ENCODE measurements around the gene QSOX1.
A peak's percentile ranks its signal among the peaks of the same experiment; 100 is the strongest.

QSOX1 gene

DNA sequence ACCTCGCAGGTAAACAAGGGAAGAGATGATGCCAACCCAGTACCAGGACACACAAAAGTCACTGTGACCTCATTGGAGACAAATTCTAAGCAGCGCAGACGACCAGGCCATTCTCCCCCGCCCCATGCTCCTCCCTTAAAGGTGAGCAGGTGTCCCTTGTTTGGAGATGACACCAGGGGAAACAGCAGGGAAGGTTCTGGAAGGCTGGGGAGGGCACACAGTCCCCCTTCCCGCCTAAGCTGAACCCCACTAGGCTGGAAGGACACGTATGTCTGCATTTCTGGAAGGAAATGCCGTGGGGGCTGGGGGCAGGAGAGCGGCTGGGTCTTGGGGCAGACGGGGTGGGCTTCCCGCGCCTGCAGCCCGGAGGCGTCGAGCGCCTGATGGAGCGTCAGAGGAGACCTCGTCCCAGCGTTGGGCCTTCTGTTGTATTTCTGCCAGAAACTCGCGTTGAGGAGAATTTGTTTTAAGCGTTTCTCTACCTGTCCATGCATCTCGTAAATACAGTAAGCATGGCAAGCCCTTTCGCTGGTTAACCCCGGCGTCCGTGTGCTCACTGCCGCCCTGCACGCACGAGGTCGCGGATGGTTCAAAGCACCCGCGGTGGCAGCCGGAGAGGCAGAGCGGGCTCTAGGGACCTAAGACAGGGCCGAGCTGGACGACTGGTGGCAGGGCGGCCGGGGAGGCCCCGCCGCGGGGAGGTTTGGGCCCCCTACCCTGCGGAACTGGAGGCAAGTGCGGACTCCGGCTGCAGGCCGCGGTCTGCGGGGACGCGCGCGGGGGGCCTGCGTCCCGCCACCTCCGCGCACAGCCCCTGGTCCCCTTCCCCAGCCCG lies 74.2 kb downstream of the QSOX1 start:
- no peak overlapping the region for H3K27ac ChIP-seq (ENCODE audit: low read length)
- H3K4me1 ChIP-seq (ENCODE audit: control insufficient read depth, insufficient read depth, low read length), result peaks cover 33% of the 10 kb centered on the region
- H3K9me3 ChIP-seq (ENCODE audit: control insufficient read depth in 2 of 2, low read length in 2 of 2), result no peaks in the 10 kb centered on the region
- H3K27me3 ChIP-seq (ENCODE audit: control insufficient read depth in 1 of 2, insufficient read depth in 2 of 2, low read length in 2 of 2), result peaks cover 59 to 70% of the 10 kb centered on the region in 2 donors
- no peaks in the 10 kb centered on the region for H3K36me3 ChIP-seq (ENCODE audit: control insufficient read depth in 2 of 2, insufficient read depth in 2 of 2, low read length in 2 of 2)
- H3K4me3 ChIP-seq (ENCODE audit: low read length in 2 of 2), result peak overlapping the region; percentile 31 to 71
- H3K9ac ChIP-seq (ENCODE audit: low read length in 2 of 2), result no peak overlapping the region

DNA sequence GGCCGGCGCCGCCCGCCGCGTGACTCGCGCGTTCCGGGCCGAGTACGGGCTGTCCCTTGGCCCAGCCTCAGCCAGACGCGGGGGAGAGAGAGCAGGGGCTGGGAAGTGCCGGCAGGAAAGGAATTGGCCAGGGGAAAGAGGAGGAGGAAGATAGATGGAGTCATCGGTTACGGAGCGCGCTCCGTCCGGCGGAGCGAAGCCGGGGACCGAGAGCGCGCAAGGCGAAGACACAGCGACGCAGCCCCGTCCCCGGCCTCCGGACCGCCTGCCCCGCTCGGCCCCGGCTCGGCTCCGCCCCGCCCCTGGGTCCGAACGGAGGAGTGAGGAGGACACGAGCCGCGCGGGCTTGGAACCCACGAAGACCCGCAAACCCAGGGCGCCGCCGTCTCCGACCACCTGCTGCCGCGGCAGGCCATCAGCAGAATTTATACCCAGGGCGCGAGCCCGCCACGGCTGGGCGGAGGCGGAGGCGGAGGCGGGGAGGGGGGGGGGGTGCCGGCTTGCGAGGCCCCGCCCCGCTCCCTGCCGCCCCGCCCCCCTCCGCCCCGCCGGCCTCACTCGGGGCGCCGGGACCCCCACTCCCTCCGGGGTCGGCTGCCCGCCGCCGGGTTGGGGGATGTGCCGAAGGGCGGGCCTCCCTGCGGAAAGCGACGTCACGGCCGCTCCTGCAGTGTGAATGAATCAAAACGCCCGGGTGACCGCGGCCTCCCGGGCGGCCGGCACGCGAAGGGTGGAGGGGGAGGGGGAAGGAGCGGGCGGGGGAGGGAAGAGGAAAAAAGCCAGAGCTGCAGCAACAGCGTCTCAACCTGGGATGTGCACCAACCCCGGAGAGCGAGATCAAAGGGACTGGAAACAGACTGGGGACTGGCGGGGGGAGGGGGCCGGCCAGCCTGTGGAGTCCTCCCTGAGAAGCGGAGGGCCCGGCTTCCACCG lies 75.1 kb downstream of the QSOX1 start, which contains the start of gene LHX4:
LHX4 (plus strand) TSS at position 782 of the 933 bp plus-strand sequence. CDS start 266 bp downstream, outside the sequence.
- Histone ChIP-seq H3K4me1 (ENCODE audit: control insufficient read depth, insufficient read depth, low read length) (peaks cover 39% of the 10 kb centered on the region), H3K9me3 (ENCODE audit: control insufficient read depth in 2 of 2, low read length in 2 of 2) (no peaks in the 10 kb centered on the region), H3K36me3 (ENCODE audit: control insufficient read depth in 2 of 2, insufficient read depth in 2 of 2, low read length in 2 of 2) (no peaks in the 10 kb centered on the region), H3K27ac (ENCODE audit: low read length) (no peak within 1 kb of the TSS), H3K4me3 (ENCODE audit: low read length in 2 of 2) (peak within 1 kb of the TSS; percentile 60 to 72), H3K27me3 (ENCODE audit: control insufficient read depth in 1 of 2, insufficient read depth in 2 of 2, low read length in 2 of 2) (peaks cover 64 to 78% of the 10 kb centered on the region in 2 donors), H3K9ac (ENCODE audit: low read length in 2 of 2) (no peak within 1 kb of the TSS)

DNA sequence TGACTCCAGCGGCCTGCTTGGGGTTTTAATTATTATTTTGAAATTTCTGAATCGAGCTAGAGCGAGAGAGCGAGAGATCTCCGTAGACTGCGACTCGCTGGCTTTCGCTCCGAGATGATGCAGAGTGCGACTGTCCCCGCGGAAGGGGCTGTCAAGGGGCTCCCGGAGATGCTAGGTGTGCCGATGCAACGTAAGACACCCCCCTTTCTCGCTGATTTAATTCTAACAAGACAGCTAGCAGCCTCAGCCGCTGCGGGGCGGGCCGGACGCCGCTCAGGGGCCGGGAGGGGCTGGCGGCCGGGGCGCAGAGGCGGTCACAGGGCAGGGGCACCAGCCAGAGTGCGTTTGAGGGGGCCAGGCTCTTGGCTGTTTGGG lies 75.7 kb downstream of the QSOX1 start:
- Histone ChIP-seq H3K4me3 (ENCODE audit: low read length in 2 of 2) (peak overlapping the region; percentile 60 to 72), H3K27ac (ENCODE audit: low read length) (no peak overlapping the region), H3K9ac (ENCODE audit: low read length in 2 of 2) (no peak overlapping the region), H3K27me3 (ENCODE audit: control insufficient read depth in 1 of 2, insufficient read depth in 2 of 2, low read length in 2 of 2) (peaks cover 67 to 80% of the 10 kb centered on the region in 2 donors), H3K4me1 (ENCODE audit: control insufficient read depth, insufficient read depth, low read length) (peaks cover 46% of the 10 kb centered on the region), H3K9me3 (ENCODE audit: control insufficient read depth in 2 of 2, low read length in 2 of 2) (no peaks in the 10 kb centered on the region), H3K36me3 (ENCODE audit: control insufficient read depth in 2 of 2, insufficient read depth in 2 of 2, low read length in 2 of 2) (no peaks in the 10 kb centered on the region)

DNA sequence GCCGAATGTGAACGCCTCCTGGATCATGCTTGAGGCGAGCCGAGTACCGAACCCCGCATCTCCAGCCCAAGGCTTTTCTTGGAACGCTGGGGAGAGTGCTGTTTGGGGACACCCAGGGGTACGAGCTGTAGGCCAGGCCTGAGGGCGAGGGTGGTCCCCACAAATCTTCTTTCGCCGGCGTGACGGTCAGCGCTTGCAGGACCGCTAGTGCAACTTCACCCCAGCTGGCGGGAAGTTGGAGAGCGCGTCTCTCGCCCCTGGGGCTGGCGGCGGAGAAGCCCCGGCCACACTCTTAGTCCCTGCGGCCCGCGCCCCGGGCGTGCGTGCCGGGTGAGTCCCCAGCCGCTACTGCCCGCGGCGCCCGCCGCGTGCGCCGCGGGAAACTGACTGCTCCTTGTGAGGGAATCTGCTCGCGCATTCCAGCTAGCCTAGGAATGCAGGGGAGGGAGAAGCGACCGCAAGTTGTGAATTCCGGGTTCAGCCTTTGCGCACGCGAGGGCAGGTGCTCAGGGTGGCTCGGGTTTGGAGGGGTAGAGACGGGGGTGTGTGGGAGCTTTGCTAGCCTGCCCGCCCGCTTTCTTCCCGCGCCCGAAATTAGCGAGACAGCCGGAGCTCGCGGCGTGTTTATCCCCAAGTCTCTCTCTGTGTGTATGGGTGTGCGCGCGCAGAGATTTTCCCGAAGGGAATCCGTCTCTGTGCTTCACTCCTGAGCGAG lies 76.3 kb downstream of the QSOX1 start:
- Histone ChIP-seq H3K27me3 (ENCODE audit: control insufficient read depth in 1 of 2, insufficient read depth in 2 of 2, low read length in 2 of 2) (peaks cover 69 to 85% of the 10 kb centered on the region in 2 donors), H3K4me3 (ENCODE audit: low read length in 2 of 2) (peak overlapping the region; percentile 60 to 72), H3K27ac (ENCODE audit: low read length) (no peak overlapping the region), H3K36me3 (ENCODE audit: control insufficient read depth in 2 of 2, insufficient read depth in 2 of 2, low read length in 2 of 2) (no peaks in the 10 kb centered on the region), H3K9ac (ENCODE audit: low read length in 2 of 2) (no peak overlapping the region), H3K4me1 (ENCODE audit: control insufficient read depth, insufficient read depth, low read length) (peaks cover 46% of the 10 kb centered on the region), H3K9me3 (ENCODE audit: control insufficient read depth in 2 of 2, low read length in 2 of 2) (no peaks in the 10 kb centered on the region)

DNA sequence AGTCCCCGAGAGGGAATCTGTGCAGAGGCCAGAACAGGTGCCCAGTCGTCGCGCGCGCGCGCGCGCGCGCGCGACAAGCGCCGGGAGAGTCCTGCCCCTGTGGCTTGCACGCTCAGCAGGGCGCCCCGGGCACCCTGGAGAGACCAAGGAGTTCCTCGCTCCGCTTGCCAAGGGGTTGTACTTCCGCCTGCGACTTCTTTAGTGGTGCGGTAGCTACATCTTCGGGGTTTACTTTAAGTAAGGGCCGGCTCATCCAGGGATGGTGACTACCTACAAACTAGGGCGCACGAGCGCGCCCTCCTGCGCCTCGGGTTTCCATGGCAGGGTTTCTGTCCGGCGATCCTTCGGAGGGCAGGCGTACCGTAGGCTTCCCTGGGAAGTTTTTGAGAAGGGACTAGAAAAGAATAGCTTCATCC lies 76.8 kb downstream of the QSOX1 start:
- H3K27ac ChIP-seq (ENCODE audit: low read length), result no peak overlapping the region
- peaks cover 46% of the 10 kb centered on the region for H3K4me1 ChIP-seq (ENCODE audit: control insufficient read depth, insufficient read depth, low read length)
- no peaks in the 10 kb centered on the region for H3K36me3 ChIP-seq (ENCODE audit: control insufficient read depth in 2 of 2, insufficient read depth in 2 of 2, low read length in 2 of 2)
- no peaks in the 10 kb centered on the region for H3K9me3 ChIP-seq (ENCODE audit: control insufficient read depth in 2 of 2, low read length in 2 of 2)
- peaks cover 70 to 87% of the 10 kb centered on the region in 2 donors for H3K27me3 ChIP-seq (ENCODE audit: control insufficient read depth in 1 of 2, insufficient read depth in 2 of 2, low read length in 2 of 2)
- H3K4me3 ChIP-seq (ENCODE audit: low read length in 2 of 2), result peak overlapping the region; percentile 0 to 72
- no peak overlapping the region for H3K9ac ChIP-seq (ENCODE audit: low read length in 2 of 2)

DNA sequence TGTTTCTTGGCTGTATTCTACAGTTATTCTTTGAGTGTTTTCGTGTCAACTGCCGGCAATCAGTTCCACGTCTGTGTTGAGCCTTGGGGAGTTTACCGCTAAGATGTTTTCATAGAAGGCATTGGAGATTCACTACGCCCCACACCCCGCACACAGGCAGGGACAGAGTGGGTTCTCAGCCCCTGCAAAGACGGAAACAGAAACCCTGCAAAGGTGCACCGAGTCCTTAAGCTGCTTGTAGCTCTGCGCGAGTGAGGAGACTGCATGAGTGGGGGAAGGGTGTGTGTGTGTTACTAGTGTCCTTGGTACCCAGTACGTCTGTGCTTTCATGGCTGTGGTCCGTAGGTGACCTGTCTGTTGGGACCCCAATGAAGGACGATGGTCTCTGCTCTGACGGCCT lies 77.3 kb downstream of the QSOX1 start:
- H3K4me1 ChIP-seq (ENCODE audit: control insufficient read depth, insufficient read depth, low read length), result peaks cover 46% of the 10 kb centered on the region

DNA sequence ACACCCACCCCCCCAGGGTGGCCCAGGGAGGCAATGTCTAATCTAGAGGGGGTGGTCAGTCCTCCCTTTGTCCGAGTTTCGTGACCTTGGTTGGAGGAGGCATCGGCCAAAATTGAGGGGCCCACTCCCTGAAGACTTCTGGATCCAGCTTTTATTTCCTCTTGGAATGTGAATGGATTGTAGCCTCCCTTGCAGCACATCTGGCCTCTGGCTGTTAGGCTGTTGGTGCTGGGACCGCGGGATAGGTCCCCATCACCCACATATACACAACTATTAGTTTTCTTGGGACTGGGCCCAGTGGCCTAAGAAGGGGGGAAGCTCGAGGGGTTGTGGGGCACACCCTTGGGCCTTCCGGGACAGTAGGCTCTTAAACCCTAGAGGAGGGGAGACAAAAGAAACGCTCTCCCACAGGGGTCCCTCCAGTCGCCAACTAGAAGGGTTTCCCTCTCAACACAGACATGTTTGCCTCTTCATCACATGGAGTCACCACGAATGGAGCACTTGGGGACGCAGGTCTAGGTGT lies 77.9 kb downstream of the QSOX1 start:
- no peak overlapping the region for H3K4me3 ChIP-seq (ENCODE audit: low read length in 2 of 2)
- no peak overlapping the region for H3K9ac ChIP-seq (ENCODE audit: low read length in 2 of 2)
- H3K27ac ChIP-seq (ENCODE audit: low read length), result no peak overlapping the region
- peaks cover 77 to 93% of the 10 kb centered on the region in 2 donors for H3K27me3 ChIP-seq (ENCODE audit: control insufficient read depth in 1 of 2, insufficient read depth in 2 of 2, low read length in 2 of 2)
- H3K36me3 ChIP-seq (ENCODE audit: control insufficient read depth in 2 of 2, insufficient read depth in 2 of 2, low read length in 2 of 2), result no peaks in the 10 kb centered on the region
- no peaks in the 10 kb centered on the region for H3K9me3 ChIP-seq (ENCODE audit: control insufficient read depth in 2 of 2, low read length in 2 of 2)
- peaks cover 46% of the 10 kb centered on the region for H3K4me1 ChIP-seq (ENCODE audit: control insufficient read depth, insufficient read depth, low read length)

More for the DNA sequence above, 77.3 kb downstream of the QSOX1 start:
- Histone ChIP-seq H3K27me3 (ENCODE audit: control insufficient read depth in 1 of 2, insufficient read depth in 2 of 2, low read length in 2 of 2) (peaks cover 71 to 88% of the 10 kb centered on the region in 2 donors), H3K9me3 (ENCODE audit: control insufficient read depth in 2 of 2, low read length in 2 of 2) (no peaks in the 10 kb centered on the region), H3K4me3 (ENCODE audit: low read length in 2 of 2) (peak overlapping the region in 1 of 2 donors; percentile 72), H3K27ac (ENCODE audit: low read length) (no peak overlapping the region), H3K9ac (ENCODE audit: low read length in 2 of 2) (no peak overlapping the region), H3K36me3 (ENCODE audit: control insufficient read depth in 2 of 2, insufficient read depth in 2 of 2, low read length in 2 of 2) (no peaks in the 10 kb centered on the region)

DNA sequence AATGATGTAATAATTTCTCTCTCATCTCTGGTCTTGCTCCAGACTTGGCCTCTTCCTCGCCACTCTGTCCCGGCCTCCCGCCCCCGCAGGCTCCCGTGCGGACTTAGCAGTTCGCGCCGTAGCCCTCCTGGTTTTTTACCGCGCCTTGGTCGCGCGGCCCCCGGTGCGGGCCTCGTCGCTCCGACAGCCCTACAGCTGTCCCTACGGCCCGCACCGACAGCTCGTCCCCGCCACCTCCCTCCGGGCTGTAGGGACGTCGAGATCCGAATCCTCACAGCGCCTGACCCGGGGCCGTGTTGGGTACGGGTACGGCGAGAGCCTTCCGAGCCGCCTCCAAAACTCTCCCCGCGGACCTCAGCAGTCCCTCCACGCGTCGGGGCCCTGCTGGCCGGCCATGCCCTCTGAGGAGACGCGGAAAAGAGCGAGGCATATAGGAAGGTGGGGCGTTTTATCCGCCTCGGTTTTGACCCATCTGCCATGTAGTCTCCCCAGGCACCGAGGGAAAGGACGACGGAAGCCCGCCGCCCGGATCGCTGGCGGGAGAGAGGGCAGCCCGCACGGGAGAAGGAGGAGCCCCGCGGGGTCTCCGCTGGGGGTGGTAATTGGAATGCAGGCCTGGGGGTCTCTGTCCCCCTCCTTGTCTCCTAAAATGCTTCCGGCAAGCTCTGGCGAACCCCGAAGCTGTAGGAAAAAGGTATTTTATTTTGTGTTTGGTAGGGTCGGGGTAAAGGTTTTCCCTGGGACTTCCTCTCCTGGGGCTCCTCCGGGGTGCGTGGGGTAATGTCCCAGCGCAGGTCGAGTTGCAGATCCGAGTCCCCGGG lies 78.7 kb downstream of the QSOX1 start:
- H3K4me3 ChIP-seq (ENCODE audit: low read length in 2 of 2), result peak overlapping the region in 1 of 2 donors; percentile 8
- H3K36me3 ChIP-seq (ENCODE audit: control insufficient read depth in 2 of 2, insufficient read depth in 2 of 2, low read length in 2 of 2), result no peaks in the 10 kb centered on the region
- H3K27me3 ChIP-seq (ENCODE audit: control insufficient read depth in 1 of 2, insufficient read depth in 2 of 2, low read length in 2 of 2), result peaks cover 75 to 93% of the 10 kb centered on the region in 2 donors
- H3K27ac ChIP-seq (ENCODE audit: low read length), result no peak overlapping the region
- peaks cover 46% of the 10 kb centered on the region for H3K4me1 ChIP-seq (ENCODE audit: control insufficient read depth, insufficient read depth, low read length)
- no peak overlapping the region for H3K9ac ChIP-seq (ENCODE audit: low read length in 2 of 2)
- no peaks in the 10 kb centered on the region for H3K9me3 ChIP-seq (ENCODE audit: control insufficient read depth in 2 of 2, low read length in 2 of 2)

DNA sequence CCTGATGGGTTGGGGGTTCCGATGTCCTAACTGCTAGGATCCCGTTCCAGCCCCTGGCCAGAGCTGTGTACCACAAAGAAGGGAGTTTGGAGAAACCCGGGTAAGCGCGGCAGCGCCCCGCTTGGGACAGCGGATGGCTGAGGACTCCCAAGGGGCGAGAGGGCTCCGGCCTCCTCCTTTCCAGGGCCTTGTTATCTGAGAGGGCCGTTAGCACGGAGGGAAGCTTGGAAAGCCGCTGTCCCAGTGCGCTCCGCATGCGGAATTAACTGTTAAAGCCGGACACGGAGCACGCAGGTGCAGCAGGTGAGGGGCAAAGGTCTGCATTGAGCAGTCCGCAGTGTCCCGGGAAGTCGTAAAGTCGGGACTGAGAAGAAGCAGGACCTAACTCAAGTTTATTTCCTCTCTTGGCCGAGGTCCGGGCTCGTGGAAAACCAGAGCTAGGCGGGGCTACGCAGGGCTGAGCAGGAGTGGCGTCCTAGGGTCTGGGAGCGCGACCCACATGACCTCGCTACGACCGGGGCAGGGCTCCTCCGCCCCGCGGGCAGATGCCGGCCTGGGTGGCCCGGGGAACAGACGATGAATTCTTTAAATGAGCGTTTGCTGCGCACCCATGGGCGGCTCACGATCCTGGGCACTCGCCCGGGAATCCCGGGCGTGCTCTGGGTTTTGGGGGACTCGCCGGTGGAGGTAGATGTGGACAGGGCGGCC lies 79.9 kb downstream of the QSOX1 start:
- H3K4me1 ChIP-seq (ENCODE audit: control insufficient read depth, insufficient read depth, low read length), result peaks cover 36% of the 10 kb centered on the region
- H3K9me3 ChIP-seq (ENCODE audit: control insufficient read depth in 2 of 2, low read length in 2 of 2), result no peaks in the 10 kb centered on the region
- H3K27me3 ChIP-seq (ENCODE audit: control insufficient read depth in 1 of 2, insufficient read depth in 2 of 2, low read length in 2 of 2), result peaks cover 74 to 93% of the 10 kb centered on the region in 2 donors
- no peak overlapping the region for H3K27ac ChIP-seq (ENCODE audit: low read length)
- no peaks in the 10 kb centered on the region for H3K36me3 ChIP-seq (ENCODE audit: control insufficient read depth in 2 of 2, insufficient read depth in 2 of 2, low read length in 2 of 2)
- peak overlapping the region; percentile 27 to 35 for H3K4me3 ChIP-seq (ENCODE audit: low read length in 2 of 2)
- H3K9ac ChIP-seq (ENCODE audit: low read length in 2 of 2), result no peak overlapping the region
